Posterior cingulate gyrus (tissue), 11 donors: ENCODE measurements around the gene MYBPC2.

Experiments used
- DNase-seq, 10 donors: peaks; one replicate each; pipeline versions ENCODE4 v3.0.0 to v3.0.0-alpha.2; 2020 to 2021; ENCODE audit warnings: mixed read lengths in 3 of 10
- intact Hi-C: fragments of 100-400 bp; cut with DNase I; formaldehyde crosslinking; loops from one replicate; pipeline ENCODE4 v1.15.1; 2023

MYBPC2 gene

GRCh38 chr19:50476907-50477238, 44.2 kb downstream of the MYBPC2 start:
- intact Hi-C loops: loop anchor here (2.0 kb wide), 1 partner anchor 34 kb away; the partner anchor contains the start of gene JOSD2
- DNase-seq: no peak

GRCh38 chr19:50477751-50478515, 45.2 kb downstream of the MYBPC2 start:
- peak in 2 of 10 donors; percentile 41 to 62 for DNase-seq
- intact Hi-C loops: loop anchor here (2.0 kb wide), 1 partner anchor 33 kb away; the partner anchor contains the start of gene JOSD2

- peak in 9 of 10 donors; percentile 28 to 93 (median 45) for DNase-seq
- intact Hi-C loops: no loop called here
Observed at GRCh38 chr19:50478901-50479715, 46.4 kb downstream of the MYBPC2 start.

GRCh38 chr19:50479761-50480251, 47.1 kb downstream of the MYBPC2 start:
- intact Hi-C loops: no loop called here
- DNase-seq: peak in 4 of 10 donors; percentile 11 to 65 (median 60)

- intact Hi-C loops: no loop called here
- peak in 4 of 10 donors; percentile 15 to 78 (median 52) for DNase-seq
Observed at GRCh38 chr19:50480281-50481111, 47.8 kb downstream of the MYBPC2 start.

- peak in 4 of 10 donors; percentile 18 to 81 (median 60) for DNase-seq
- intact Hi-C loops: no loop called here
Observed at GRCh38 chr19:50481351-50482149, 48.9 kb downstream of the MYBPC2 start.

- intact Hi-C loops: no loop called here
- DNase-seq: peak in 4 of 10 donors; percentile 23 to 81 (median 56)
Observed at GRCh38 chr19:50482271-50482855, 49.7 kb downstream of the MYBPC2 start.

- intact Hi-C loops: no loop called here
- peak in 2 of 10 donors; percentile 12 to 35 for DNase-seq
Observed at GRCh38 chr19:50482916-50483315, 50.2 kb downstream of the MYBPC2 start.

- DNase-seq: peak in 3 of 10 donors; percentile 9 to 62 (median 48)
- intact Hi-C loops: no loop called here
Observed at GRCh38 chr19:50485284-50485955, 52.7 kb downstream of the MYBPC2 start.

GRCh38 chr19:50486823-50487515, 54.3 kb downstream of the MYBPC2 start:
- peak in 3 of 10 donors; percentile 23 to 89 (median 58) for DNase-seq
- intact Hi-C loops: no loop called here

- intact Hi-C loops: no loop called here
- DNase-seq: peak in 3 of 10 donors; percentile 4 to 47 (median 24)
Observed at GRCh38 chr19:50488389-50489194, 55.9 kb downstream of the MYBPC2 start.

GRCh38 chr19:50489461-50490011, 56.8 kb downstream of the MYBPC2 start:
- intact Hi-C loops: loop anchor here (10.0 kb wide), 1 partner anchor 55 kb away; no protein-coding TSS in a partner anchor
- peak in 3 of 10 donors; percentile 24 to 81 (median 77) for DNase-seq

GRCh38 chr19:50490411-50490811, 57.7 kb downstream of the MYBPC2 start:
- peak in 4 of 10 donors; percentile 23 to 79 (median 69) for DNase-seq
- intact Hi-C loops: loop anchor here (10.0 kb wide), 1 partner anchor 54 kb away; no protein-coding TSS in a partner anchor

GRCh38 chr19:50490991-50491472, 58.3 kb downstream of the MYBPC2 start:
- DNase-seq: peak in 3 of 10 donors; percentile 20 to 84 (median 66)
- intact Hi-C loops: loop anchor here (10.0 kb wide), 1 partner anchor 54 kb away; no protein-coding TSS in a partner anchor

GRCh38 chr19:50492303-50493052, 59.8 kb downstream of the MYBPC2 start:
- peak in 3 of 10 donors; percentile 2 to 84 (median 52) for DNase-seq
- intact Hi-C loops: loop anchor here (10.0 kb wide), 1 partner anchor 52 kb away; no protein-coding TSS in a partner anchor
